Measurements from ENCODE around the gene XPNPEP2. TPM values are rescaled to one million over a fixed set of nuclear protein-coding genes. Genes with fewer than 3 reads are reported as not detected.

The XPNPEP2 gene
- total and polyA plus RNA-seq, 3 donors from 2014 or later, result 0.08 to 1.4 (median 0.25) TPM

- DNase-seq, result no peak
- Histone ChIP-seq H3K4me1 (no peaks in the 10 kb centered on the region), H3K27me3 (no peaks in the 10 kb centered on the region), H3K27ac (no peak overlapping the region), H3K9me3 (no peaks in the 10 kb centered on the region), H3K4me3 (no peak overlapping the region), H3K36me3 (ENCODE audit: low read depth, missing control alignments) (no peaks in the 10 kb centered on the region)
- TF ChIP-seq CTCF (IDR thresholded peaks at IDR 0.05), result no peak
- no peak for TF ChIP-seq POLR2A (IDR thresholded peaks at IDR 0.05)
- intact Hi-C loops (cut with DNase I; ENCODE audit: low total_unique reads), result loop anchor here (10.0 kb wide), 1 partner anchor 93 kb away; no protein-coding TSS in a partner anchor
- WGBS, 2 donors, result 94% methylated on average over 4 of the region's 4 CpGs; no CpG with 5 or more reads in 1 of the 2 donors
Observed at GRCh38 chrX:129728061-129728460, 10.7 kb upstream of the XPNPEP2 start.

GRCh38 chrX:129731228-129731627, 7.6 kb upstream of the XPNPEP2 start:
- Histone ChIP-seq H3K27me3 (no peaks in the 10 kb centered on the region), H3K4me1 (no peaks in the 10 kb centered on the region), H3K9me3 (no peaks in the 10 kb centered on the region), H3K4me3 (no peak overlapping the region), H3K36me3 (ENCODE audit: low read depth, missing control alignments) (no peaks in the 10 kb centered on the region), H3K27ac (no peak overlapping the region)
- intact Hi-C loops (cut with DNase I; ENCODE audit: low total_unique reads), result no loop called here
- 79 to 88% methylated on average over 1 to 2 of the region's 2 CpGs for WGBS, 2 donors
- TF ChIP-seq CTCF (IDR thresholded peaks at IDR 0.05) (no peak), POLR2A (IDR thresholded peaks at IDR 0.05) (no peak)
- DNase-seq, result no peak

- Histone ChIP-seq H3K4me1 (no peaks in the 10 kb centered on the region), H3K27me3 (no peaks in the 10 kb centered on the region), H3K4me3 (no peak overlapping the region), H3K9me3 (no peaks in the 10 kb centered on the region), H3K27ac (no peak overlapping the region), H3K36me3 (ENCODE audit: low read depth, missing control alignments) (no peaks in the 10 kb centered on the region)
- TF ChIP-seq CTCF (IDR thresholded peaks at IDR 0.05) (no peak), POLR2A (IDR thresholded peaks at IDR 0.05) (no peak)
- no peak for DNase-seq
- intact Hi-C loops (cut with DNase I; ENCODE audit: low total_unique reads), result no loop called here
- 100% methylated on average over 2 of the region's 2 CpGs; no CpG with 5 or more reads in 1 of the 2 donors for WGBS, 2 donors
Observed at GRCh38 chrX:129732857-129733256, 5.9 kb upstream of the XPNPEP2 start.

- H3K9me3 ChIP-seq, result no peaks in the 10 kb centered on the region
- WGBS, 2 donors, result 94% methylated on average over 2 of the region's 4 CpGs; no CpG with 5 or more reads in 1 of the 2 donors
- DNase-seq, result no peak
- H3K36me3 ChIP-seq (ENCODE audit: low read depth, missing control alignments), result no peaks in the 10 kb centered on the region
- intact Hi-C loops (cut with DNase I; ENCODE audit: low total_unique reads), result no loop called here
- no peaks in the 10 kb centered on the region for H3K27me3 ChIP-seq
- no peaks in the 10 kb centered on the region for H3K4me1 ChIP-seq
- H3K27ac ChIP-seq, result no peak overlapping the region
- TF ChIP-seq POLR2A (IDR thresholded peaks at IDR 0.05) (no peak), CTCF (IDR thresholded peaks at IDR 0.05) (no peak)
- no peak overlapping the region for H3K4me3 ChIP-seq
Observed at GRCh38 chrX:129733335-129733734, 5.4 kb upstream of the XPNPEP2 start.

GRCh38 chrX:129736491-129736890, 2.3 kb upstream of the XPNPEP2 start:
- intact Hi-C loops (cut with DNase I; ENCODE audit: low total_unique reads), result no loop called here
- H3K27me3 ChIP-seq, result no peaks in the 10 kb centered on the region
- no peak overlapping the region for H3K27ac ChIP-seq
- H3K4me1 ChIP-seq, result no peaks in the 10 kb centered on the region
- DNase-seq, result no peak
- H3K36me3 ChIP-seq (ENCODE audit: low read depth, missing control alignments), result no peaks in the 10 kb centered on the region
- H3K4me3 ChIP-seq, result no peak overlapping the region
- H3K9me3 ChIP-seq, result no peaks in the 10 kb centered on the region
- 74 to 92% methylated on average over 6 of the region's 6 CpGs for whole genome bisulfite sequencing, 2 donors
- no peak for TF ChIP-seq CTCF (IDR thresholded peaks at IDR 0.05)
- no peak for TF ChIP-seq POLR2A (IDR thresholded peaks at IDR 0.05)
